K562 (cell line): ENCODE measurements around the gene CCDC78. TPM values are rescaled to one million over a fixed set of nuclear protein-coding genes. Genes with fewer than 3 reads are reported as not detected.

Experiments
- CTCF ChIP-seq, 3 experiments: IDR thresholded peaks in 2 of 3; conservative IDR thresholded peaks in 1 of 3; 2 replicates each; pipeline ENCODE4 v1.5.1; 2011 to 2012; ENCODE audit warnings: low read length in 3 of 3, mild to moderate bottlenecking in 3 of 3, control low read depth in 2 of 3, improper control_type of control experiment in 1 of 3, inconsistent platforms in 1 of 3, low read depth in 1 of 3, mixed read lengths in 1 of 3, moderate library complexity in 1 of 3; ENCODE audit not compliant: insufficient read depth in 2 of 3
- CXXC5 ChIP-seq: fragments of 250-450 bp; sonication (Bioruptor Pico); IDR thresholded peaks from 2 replicates; pipeline ENCODE4 v1.8.0; 2022; ENCODE audit warnings: inconsistent platforms, mild to moderate bottlenecking, moderate library complexity
- FIP1L1 ChIP-seq: fragments of 200-400 bp; formaldehyde crosslinking; IDR thresholded peaks from 2 replicates; pipeline ENCODE4 v1.6.1; 2018; ENCODE audit warnings: mild to moderate bottlenecking, low read depth, low read length; ENCODE audit not compliant: poor library complexity, severe bottlenecking
- FOSL1 ChIP-seq: fragments of 200-800 bp; sonication (Bioruptor generic); conservative IDR thresholded peaks from 2 replicates; pipeline ENCODE4 v1.6.1; 2016; ENCODE audit warnings: missing genetic modification characterization, missing compliant biosample characterization
- GABPA ChIP-seq: fragments of 200-800 bp; sonication (Bioruptor generic); conservative IDR thresholded peaks from 2 replicates; pipeline ENCODE4 v1.6.1; 2016; ENCODE audit warnings: low read depth, missing genetic modification characterization, missing compliant biosample characterization
- KLF13 ChIP-seq: fragments of 450-650 bp; IDR thresholded peaks from 2 replicates; pipeline ENCODE4 v1.6.1; 2016; ENCODE audit warnings: missing genetic modification characterization, low read depth, mild to moderate bottlenecking, missing compliant biosample characterization, moderate library complexity, borderline replicate concordance
- L3MBTL2 ChIP-seq: fragments of 450-650 bp; IDR thresholded peaks from 2 replicates; pipeline ENCODE4 v1.6.1; 2016; ENCODE audit warnings: mild to moderate bottlenecking, moderate library complexity
- MXD1 ChIP-seq: fragments of 250-450 bp; sonication (Bioruptor Pico); IDR thresholded peaks from 2 replicates; pipeline ENCODE4 v1.8.0; 2021; ENCODE audit warnings: borderline replicate concordance, mild to moderate bottlenecking, moderate library complexity; ENCODE audit not compliant: poor library complexity, severe bottlenecking
- NCOR1 ChIP-seq: fragments of 450-650 bp; IDR thresholded peaks from 2 replicates; pipeline ENCODE4 v1.6.1; 2016; ENCODE audit warnings: mild to moderate bottlenecking, moderate library complexity
- PTTG1 ChIP-seq: fragments of 450-650 bp; IDR thresholded peaks from 2 replicates; pipeline ENCODE4 v1.6.1; 2016; ENCODE audit warnings: low read depth, mild to moderate bottlenecking, missing genetic modification characterization, missing compliant biosample characterization
- RNF219 ChIP-seq: fragments of 250-450 bp; sonication (Bioruptor Pico); IDR thresholded peaks from 2 replicates; pipeline ENCODE4 v1.5.0; 2022; ENCODE audit warnings: mild to moderate bottlenecking
- SIN3B ChIP-seq: fragments of 450-650 bp; IDR thresholded peaks from 2 replicates; pipeline ENCODE4 v1.6.1; 2017; ENCODE audit warnings: low read depth, mild to moderate bottlenecking, moderate library complexity
- TFAM ChIP-seq: fragments of 250-450 bp; sonication (Bioruptor Pico); conservative IDR thresholded peaks from 2 replicates; pipeline ENCODE4 v1.5.0; 2021; ENCODE audit warnings: mild to moderate bottlenecking, moderate library complexity
- UBTF ChIP-seq, 2 experiments: IDR thresholded peaks; 2 replicates each; pipeline ENCODE4 v1.6.1; 2012; ENCODE audit warnings: improper control_type of control experiment in 2 of 2, low read depth in 2 of 2, low read length in 2 of 2, borderline replicate concordance in 1 of 2
- ZBTB9 ChIP-seq: fragments of 450-650 bp; formaldehyde crosslinking; IDR thresholded peaks from 2 replicates; pipeline ENCODE4 v1.4.0; 2020; ENCODE audit warnings: mild to moderate bottlenecking, moderate library complexity
- ZFX ChIP-seq: sonication (generic); formaldehyde crosslinking; IDR thresholded peaks from 2 replicates; pipeline ENCODE4 v1.8.0; 2022; ENCODE audit warnings: mild to moderate bottlenecking, missing genetic modification reagents, moderate library complexity
- ZNF253 ChIP-seq: fragments of 250-450 bp; sonication (Bioruptor Pico); conservative IDR thresholded peaks from 2 replicates; pipeline ENCODE4 v1.6.1; 2021; ENCODE audit warnings: mild to moderate bottlenecking
- ZNF282 ChIP-seq: sonication (generic); formaldehyde crosslinking; IDR thresholded peaks from 2 replicates; pipeline ENCODE4 v1.8.1; 2023; ENCODE audit warnings: missing genetic modification reagents
- polyA plus RNA-seq, 8 experiments: library from polyadenylated mRNA; depleted of rRNA in 4 of 8; stranded (reverse) in 5 of 8; unstranded in 3 of 8; fragments of >200 nt; fragmentation: Nextera tagmentation in 2 of 8; fragmentation: Illumina TruSeq in 1 of 8; extraction: Ambion mirVana in 2 of 8; extraction: Trizol in 1 of 8; gene quantifications; 2 replicates each; pipeline versions ENCODE4 v1.2.1 to v1.2.3, GENCODE V29; 2011 to 2014; ENCODE audit warnings: inconsistent platforms in 1 of 8, missing spikeins in 1 of 8
- total RNA-seq, 7 experiments: library from RNA; depleted of rRNA in 6 of 7; stranded (reverse); fragments of >200 nt in 6 of 7; fragmentation: Illumina TruSeq in 2 of 7; extraction: Trizol in 2 of 7; gene quantifications; 2 replicates each; pipeline versions ENCODE4 v1.2.1 to v1.2.3, GENCODE V29; 2011 to 2021; ENCODE audit warnings: low replicate concordance in 1 of 7

Gene CCDC78
- total and polyA plus RNA-seq, 9 of the 15 experiments (the other 6 are each of a cell fraction or from before 2014, with no cell fraction given), result 0.24 to 17.7 (median 2.9) TPM

GRCh38 chr16:715477-716199 lies 10.6 kb downstream of the CCDC78 start (continued):
- TF ChIP-seq ZBTB9 (CRISPR knock-in tag), result peak; percentile 7; the same call in 1 of the 2 replicates
- no peak for TF ChIP-seq NCOR1
- no peak for TF ChIP-seq ZNF253 (CRISPR knock-in tag)
- TF ChIP-seq UBTF (IDR thresholded peaks at IDR 0.05; ENCODE audit: borderline replicate concordance in 1 of 2, low read depth in 2 of 2, low read length in 2 of 2), result peak; percentile 19 to 79; a peak in 1 of 4 replicates
- TF ChIP-seq FOSL1 (tag), result no peak
- peak; percentile 84 for TF ChIP-seq CXXC5 (CRISPR knock-in tag)
- TF ChIP-seq ZFX (CRISPR knock-in tag), result peak; percentile 55
- TF ChIP-seq CTCF (IDR thresholded peaks at IDR 0.05 in 2 of 3, conservative IDR thresholded peaks at IDR 0.05 in 1 of 3; ENCODE audit: insufficient read depth in 2 of 3, low read depth in 1 of 3, low read length in 3 of 3), result peak; percentile 26 to 76 (median 56); a peak in 4 of 6 replicates
- peak; percentile 84 for TF ChIP-seq L3MBTL2
- TF ChIP-seq FIP1L1, result peak; percentile 48
- no peak for TF ChIP-seq RNF219 (CRISPR knock-in tag)
- peak; percentile 8; the same call in 1 of the 2 replicates for TF ChIP-seq SIN3B
- peak; percentile 48; the same call in 1 of the 2 replicates for TF ChIP-seq KLF13 (tag)
- TF ChIP-seq MXD1 (CRISPR knock-in tag), result no peak
- no peak for TF ChIP-seq PTTG1
- TF ChIP-seq TFAM (CRISPR knock-in tag), result no peak
- 0 out of 2 replicates have a peak, but pooled peaks have one; percentile 35 for TF ChIP-seq GABPA (tag)
- TF ChIP-seq ZNF282 (CRISPR knock-in tag), result 0 out of 2 replicates have a peak, but pooled peaks have one; percentile 56
